ENCODE measurements around the gene PDZD2.

GRCh38 chr5:31937703-31938102 is 298.8 kb downstream of the PDZD2 start:
- no peak for TF ChIP-seq CTCF (IDR thresholded peaks at IDR 0.05; ENCODE audit: low read depth, low read length, poor library complexity, severe bottlenecking)
- TF ChIP-seq EZH2phosphoT487 (IDR thresholded peaks at IDR 0.05; ENCODE audit: borderline replicate concordance, low read length), result no peak

Measured in DOHH2 (cell line).